Heart right ventricle (tissue), 16 donors: ENCODE results near the gene SH3GLB1. TPM values are rescaled to one million over a fixed set of nuclear protein-coding genes. Genes with fewer than 3 reads are reported as not detected.

Experiments used
- ATAC-seq, 8 donors: fragments of 200-7000 bp; cut with Tn5 transposase; one replicate each; pipeline ENCODE4 v1.9.1; 2020; ENCODE audit warnings: mild to moderate bottlenecking in 8 of 8, moderate library complexity in 8 of 8, moderate number of reproducible peaks in 1 of 8
- DNase-seq, 2 donors: peaks; one replicate each; pipeline ENCODE4 v3.0.0-alpha.2; 2020
- H3K27ac ChIP-seq, 10 donors: fragments of 200-600 bp; sonication (generic) in 2 of 10; one replicate each; pipeline versions ENCODE4 v1.5.0 to v1.8.0; 2020 to 2022; ENCODE audit warnings: mild to moderate bottlenecking in 3 of 10
- H3K27me3 ChIP-seq, 7 donors: fragments of 200-600 bp; one replicate each; pipeline ENCODE4 v1.8.0; 2021 to 2022; ENCODE audit warnings: mild to moderate bottlenecking in 2 of 7
- H3K36me3 ChIP-seq, 9 donors: fragments of 200-600 bp; sonication (generic) in 1 of 9; one replicate each; pipeline versions ENCODE4 v1.5.0 to v1.8.0; 2020 to 2022; ENCODE audit warnings: mild to moderate bottlenecking in 2 of 9
- H3K4me1 ChIP-seq, 9 donors: fragments of 200-600 bp; sonication (generic) in 1 of 9; one replicate each; pipeline versions ENCODE4 v1.5.0 to v1.8.0; 2020 to 2022; ENCODE audit warnings: mild to moderate bottlenecking in 4 of 9
- H3K4me3 ChIP-seq, 10 donors: fragments of 200-600 bp; sonication (generic) in 2 of 10; one replicate each; pipeline versions ENCODE4 v1.5.0 to v1.8.0; 2020 to 2022; ENCODE audit warnings: mild to moderate bottlenecking in 7 of 10, moderate library complexity in 2 of 10
- H3K9me3 ChIP-seq, 11 donors: fragments of 200-600 bp in 10 of 11; sonication (generic) in 2 of 11; one replicate each; pipeline versions ENCODE4 v1.5.0 to v1.8.0; 2013 to 2022; ENCODE audit warnings: mild to moderate bottlenecking in 2 of 11, control low read depth in 1 of 11, moderate library complexity in 1 of 11
- CTCF ChIP-seq, 9 donors: fragments of 200-600 bp; sonication (generic) in 2 of 9; IDR thresholded peaks; one replicate each; pipeline versions ENCODE4 v1.5.0 to v1.8.0; 2021 to 2022; ENCODE audit warnings: antibody characterized with exemption in 9 of 9, mild to moderate bottlenecking in 5 of 9, moderate library complexity in 1 of 9
- WGBS, 2 donors: extraction: QIAGEN DNeasy Blood & Tissue Kit; methylation state at CpG; one replicate each; pipeline ENCODE4 v1.1.7; 2013; ENCODE audit warnings: inconsistent platforms in 1 of 2; 5-methylcytosine and 5-hydroxymethylcytosine counted together
- intact Hi-C, 10 donors: fragments of 100-400 bp; cut with DNase I; formaldehyde crosslinking; loops; one replicate each; pipeline versions ENCODE4 v1.11.1 to v1.14.2; 2022
- polyA plus RNA-seq, 2 donors: library from polyadenylated mRNA; stranded (reverse); fragments of 200-250 nt; gene quantifications; one replicate each; pipeline ENCODE4 v1.2.3, GENCODE V29; 2013
- total RNA-seq, 10 donors: library from RNA; stranded (reverse); fragmentation: NEBNext Ultra II Directional in 3 of 10; extraction: Animal tissue kit (Norgen Biotek cat#: 25700) in 3 of 10; gene quantifications; one replicate each; pipeline versions ENCODE4 v1.2.1 to v1.2.4, GENCODE V29; 2021 to 2023
- donor health status: Arrhythmogenic right ventricular cardiomyopathy.
- donor health status: ischemic (EF 13 %, LVEDD 7.1; RV severe dilation, severe dysfunction).
- donor health status: healthy with polysubstance abuse.
- donor health status: DM: no; HTN: yes; CAD: no.
- donor health status: DM: no; HTN: no; CAD: no.
- donor health status: ischemic (EF 25% LVEDD 6.9; RV normal size, moderate dysfunction).
- donor health status: ischemic (EF 25% LVEDD 5.7; RV mildly dilated, moderate dysfunction).
- donor health status: healthy.
- donor health status: DM: yes; HTN: yes; CAD: no.
- donor health status: Ischemic cardiomyopathy.
- donor health status: ischemic (EF 35%, LVEDD 5.7; RV mildly dilated, moderate dysfunction).
- donor health status: nonischemic (EF 11% LVEDD 7.7; RV severe dilation, severe dysfunction).
- donor health status: DM: yes; HTN: yes; CAD: no.
- donor health status: PGD.
- donor health status: ischemic (EF 29% LVEDD 5.4; RV normal size, mild dysfunction).
- donor health status: nonischemic (EF 23%, LVEDD 6.1; RV moderate dilation, normal function).

Gene SH3GLB1
- total and polyA plus RNA-seq, 12 donors = 20.4 to 160 (median 123) TPM

- WGBS, 2 donors = 74 to 80% methylated on average over 14 of the region's 14 CpGs
- Histone ChIP-seq H3K4me3 (no peak overlapping the region), H3K36me3 (no peaks in the 10 kb centered on the region), H3K9me3 (peaks cover 0 to 4% (median 0%) of the 10 kb centered on the region in 11 donors), H3K4me1 (no peaks in the 10 kb centered on the region), H3K27ac (peak overlapping the region in 1 of 10 donors; percentile 19), H3K27me3 (no peaks in the 10 kb centered on the region)
- ATAC-seq (peak in 5 of 8 donors; percentile 21 to 64 (median 38)), DNase-seq (no peak)
- intact Hi-C loops = loop anchor here in 1 of 10 donors (10.0 kb wide), 1 partner anchor 283 kb away; no protein-coding TSS in a partner anchor
- TF ChIP-seq CTCF (IDR thresholded peaks at IDR 0.05) = no peak
Measured at GRCh38 chr1:86757272-86757984, 53.1 kb downstream of the SH3GLB1 start.

- Histone ChIP-seq H3K27ac (no peak overlapping the region), H3K36me3 (no peaks in the 10 kb centered on the region), H3K9me3 (peaks cover 0 to 4% (median 0%) of the 10 kb centered on the region in 11 donors), H3K4me3 (no peak overlapping the region), H3K4me1 (no peaks in the 10 kb centered on the region), H3K27me3 (no peaks in the 10 kb centered on the region)
- DNase-seq = no peak
- no peak for TF ChIP-seq CTCF (IDR thresholded peaks at IDR 0.05)
- intact Hi-C loops = loop anchor here in 1 of 10 donors (10.0 kb wide), 1 partner anchor 284 kb away; no protein-coding TSS in a partner anchor
- no peak for ATAC-seq
- WGBS, 2 donors = 89 to 93% methylated on average over 3 of the region's 3 CpGs
Measured at GRCh38 chr1:86758570-86758969, 54.2 kb downstream of the SH3GLB1 start.

- 81 to 82% methylated on average over 1 of the region's 1 CpG for WGBS, 2 donors
- intact Hi-C loops = no loop called here
- DNase-seq = no peak
- Histone ChIP-seq H3K27ac (no peak overlapping the region), H3K36me3 (no peaks in the 10 kb centered on the region), H3K27me3 (no peaks in the 10 kb centered on the region), H3K4me1 (peaks cover 0 to 6% (median 0%) of the 10 kb centered on the region in 9 donors), H3K4me3 (no peak overlapping the region), H3K9me3 (peaks cover 0 to 4% (median 0%) of the 10 kb centered on the region in 11 donors)
- TF ChIP-seq CTCF (IDR thresholded peaks at IDR 0.05) = no peak
- ATAC-seq = no peak
Measured at GRCh38 chr1:86760199-86760598, 55.8 kb downstream of the SH3GLB1 start.

GRCh38 chr1:86762336-86762735, 58.0 kb downstream of the SH3GLB1 start:
- intact Hi-C loops = no loop called here

More at GRCh38 chr1:86762336-86762735, 58.0 kb downstream of the SH3GLB1 start:
- no peaks in the 10 kb centered on the region for H3K27me3 ChIP-seq
- no peak for ATAC-seq
- no peak for DNase-seq
- H3K36me3 ChIP-seq = no peaks in the 10 kb centered on the region
- H3K4me1 ChIP-seq = peaks cover 0 to 7% (median 0%) of the 10 kb centered on the region in 9 donors
- no peak overlapping the region for H3K4me3 ChIP-seq
- H3K27ac ChIP-seq = no peak overlapping the region
- 81 to 89% methylated on average over 7 of the region's 7 CpGs for WGBS, 2 donors
- TF ChIP-seq CTCF (IDR thresholded peaks at IDR 0.05) = no peak
- peaks cover 0 to 6% (median 0%) of the 10 kb centered on the region in 11 donors for H3K9me3 ChIP-seq
